ENCODE data around the gene ELMO2. TPM values are rescaled to one million over a fixed set of nuclear protein-coding genes. Genes with fewer than 3 reads are reported as not detected.

The ELMO2 gene
- total RNA-seq, 2 donors from 2014 or later, result 20.0 to 24.7 TPM

DNA sequence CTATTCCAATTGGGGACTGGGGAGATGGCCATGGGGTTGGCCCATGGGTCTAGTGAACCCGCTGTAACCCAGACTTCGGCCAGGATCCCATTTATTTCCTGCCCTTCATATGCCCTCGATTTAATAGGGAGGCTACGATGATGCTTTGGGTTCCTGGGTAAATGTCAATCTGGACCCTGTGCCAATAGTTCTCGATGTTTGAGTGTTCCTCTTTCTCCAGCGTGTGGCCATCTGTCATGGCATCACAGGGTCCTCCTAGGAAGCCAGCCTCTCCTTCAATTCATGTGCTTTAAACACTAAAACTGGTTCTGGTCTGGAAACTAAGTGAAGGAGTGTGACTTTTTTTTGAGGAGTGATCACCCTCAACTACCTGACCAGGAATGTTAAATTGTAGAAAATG is 28.7 kb upstream of the ELMO2 start:
- no peaks in the 10 kb centered on the region for H3K36me3 ChIP-seq
- H3K4me3 ChIP-seq, result no peak overlapping the region
- H3K9ac ChIP-seq (ENCODE audit: low read depth in 2 of 2, low read length in 2 of 2), result no peak overlapping the region
- no peaks in the 10 kb centered on the region for H3K9me3 ChIP-seq
- H3K4me1 ChIP-seq, result no peaks in the 10 kb centered on the region
- DNase-seq, result no peak
- H3K27me3 ChIP-seq, result no peaks in the 10 kb centered on the region
- TF ChIP-seq, protein P1, sequence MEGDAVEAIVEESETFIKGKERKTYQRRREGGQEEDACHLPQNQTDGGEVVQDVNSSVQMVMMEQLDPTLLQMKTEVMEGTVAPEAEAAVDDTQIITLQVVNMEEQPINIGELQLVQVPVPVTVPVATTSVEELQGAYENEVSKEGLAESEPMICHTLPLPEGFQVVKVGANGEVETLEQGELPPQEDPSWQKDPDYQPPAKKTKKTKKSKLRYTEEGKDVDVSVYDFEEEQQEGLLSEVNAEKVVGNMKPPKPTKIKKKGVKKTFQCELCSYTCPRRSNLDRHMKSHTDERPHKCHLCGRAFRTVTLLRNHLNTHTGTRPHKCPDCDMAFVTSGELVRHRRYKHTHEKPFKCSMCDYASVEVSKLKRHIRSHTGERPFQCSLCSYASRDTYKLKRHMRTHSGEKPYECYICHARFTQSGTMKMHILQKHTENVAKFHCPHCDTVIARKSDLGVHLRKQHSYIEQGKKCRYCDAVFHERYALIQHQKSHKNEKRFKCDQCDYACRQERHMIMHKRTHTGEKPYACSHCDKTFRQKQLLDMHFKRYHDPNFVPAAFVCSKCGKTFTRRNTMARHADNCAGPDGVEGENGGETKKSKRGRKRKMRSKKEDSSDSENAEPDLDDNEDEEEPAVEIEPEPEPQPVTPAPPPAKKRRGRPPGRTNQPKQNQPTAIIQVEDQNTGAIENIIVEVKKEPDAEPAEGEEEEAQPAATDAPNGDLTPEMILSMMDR (IDR thresholded peaks at IDR 0.05), result no peak
- H3K27ac ChIP-seq, result no peak overlapping the region
- intact Hi-C loops (cut with DNase I), result no loop called here

DNA sequence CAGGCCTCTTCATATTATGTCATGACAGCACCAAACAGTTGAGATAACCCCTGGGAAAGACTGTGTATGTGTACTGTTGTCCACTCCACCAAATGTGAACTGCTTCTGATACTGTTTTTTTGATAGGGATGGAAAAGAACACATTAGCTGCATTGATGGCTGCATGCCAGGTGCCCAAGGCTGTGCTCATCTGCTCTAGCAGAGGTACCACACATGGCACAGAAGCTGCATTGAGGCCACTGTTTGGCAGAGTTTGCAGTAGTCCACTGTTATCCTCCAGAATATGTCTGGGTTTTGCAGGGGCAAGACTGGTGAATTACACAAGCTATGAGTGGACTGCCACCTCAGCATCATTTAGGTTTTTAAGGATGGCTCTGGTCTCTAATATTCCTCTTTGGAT is 28.2 kb upstream of the ELMO2 start:
- Histone ChIP-seq H3K27me3 (no peaks in the 10 kb centered on the region), H3K9ac (ENCODE audit: low read depth in 2 of 2, low read length in 2 of 2) (no peak overlapping the region), H3K27ac (no peak overlapping the region), H3K4me1 (no peaks in the 10 kb centered on the region), H3K9me3 (no peaks in the 10 kb centered on the region), H3K4me3 (no peak overlapping the region), H3K36me3 (no peaks in the 10 kb centered on the region)
- TF ChIP-seq, protein P1 (IDR thresholded peaks at IDR 0.05), result no peak
- intact Hi-C loops (cut with DNase I), result no loop called here
- DNase-seq, result no peak

DNA sequence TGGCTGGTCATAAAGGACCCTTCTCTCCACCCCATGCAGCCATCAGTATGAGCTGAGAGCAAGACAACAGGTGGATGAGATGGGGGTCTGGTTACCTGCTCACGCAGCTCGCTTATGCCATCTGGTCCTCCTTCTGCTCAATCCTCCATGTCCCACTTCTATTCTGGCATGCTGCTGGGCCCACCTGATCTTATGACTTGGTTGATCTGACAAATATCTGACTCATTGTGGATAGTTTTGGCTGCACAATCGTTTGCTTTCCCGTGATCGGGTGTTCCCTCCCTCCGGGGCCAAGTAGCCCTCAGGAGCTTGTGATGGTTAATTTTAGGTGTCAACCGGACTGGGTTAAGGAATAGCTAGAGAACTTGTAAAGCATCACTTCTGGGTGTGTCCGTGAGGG is 26.6 kb upstream of the ELMO2 start:
- DNase-seq, result no peak
- TF ChIP-seq, protein P1 (IDR thresholded peaks at IDR 0.05), result no peak
- no peaks in the 10 kb centered on the region for H3K9me3 ChIP-seq
- no peak overlapping the region for H3K9ac ChIP-seq (ENCODE audit: low read depth in 2 of 2, low read length in 2 of 2)
- H3K36me3 ChIP-seq, result no peaks in the 10 kb centered on the region
- H3K27me3 ChIP-seq, result no peaks in the 10 kb centered on the region
- no peak overlapping the region for H3K4me3 ChIP-seq
- no peak overlapping the region for H3K27ac ChIP-seq
- H3K4me1 ChIP-seq, result no peaks in the 10 kb centered on the region
- intact Hi-C loops (cut with DNase I), result no loop called here

DNA sequence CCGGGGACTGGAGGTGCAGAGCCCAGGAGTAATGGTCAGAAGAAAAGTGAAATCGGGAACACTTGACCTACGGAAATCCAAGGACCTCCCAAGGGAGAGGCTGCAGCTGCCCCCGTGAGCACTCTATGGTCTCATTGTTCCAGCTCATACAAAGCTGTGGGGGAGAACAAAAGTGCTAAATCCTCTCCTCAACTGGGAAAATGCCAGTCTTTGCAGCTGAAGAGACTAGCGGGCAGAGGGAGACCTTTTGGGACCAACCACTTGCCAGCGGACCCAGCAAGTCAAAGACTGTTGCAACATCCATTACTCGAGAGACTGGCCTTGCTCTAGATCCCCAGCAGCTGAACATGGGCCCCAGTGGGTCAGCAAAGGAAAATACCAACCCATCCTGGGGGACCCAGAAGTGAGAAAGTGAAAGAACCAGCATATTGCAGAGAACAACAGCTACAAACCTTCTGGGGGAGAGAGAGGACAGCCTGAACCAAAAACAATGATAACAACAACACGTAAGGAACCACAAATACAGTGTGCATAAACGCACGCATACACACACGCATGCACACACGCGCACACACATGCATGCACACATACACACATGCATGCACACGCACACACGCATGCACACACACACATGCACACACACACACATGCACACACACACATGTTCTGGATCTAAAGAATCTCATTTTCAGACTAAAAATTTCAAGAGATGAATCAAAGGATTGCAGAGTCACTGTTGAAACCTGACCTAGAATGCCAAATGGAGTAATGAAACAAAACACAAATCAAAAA is 24.7 kb upstream of the ELMO2 start:
- intact Hi-C loops (cut with DNase I), result no loop called here
- no peaks in the 10 kb centered on the region for H3K4me1 ChIP-seq
- no peak overlapping the region for H3K9ac ChIP-seq (ENCODE audit: low read depth in 2 of 2, low read length in 2 of 2)
- no peaks in the 10 kb centered on the region for H3K9me3 ChIP-seq
- TF ChIP-seq, protein P1 (IDR thresholded peaks at IDR 0.05), result no peak
- H3K27me3 ChIP-seq, result no peaks in the 10 kb centered on the region
- no peak overlapping the region for H3K27ac ChIP-seq
- no peak overlapping the region for H3K4me3 ChIP-seq
- H3K36me3 ChIP-seq, result no peaks in the 10 kb centered on the region
- no peak for DNase-seq

DNA sequence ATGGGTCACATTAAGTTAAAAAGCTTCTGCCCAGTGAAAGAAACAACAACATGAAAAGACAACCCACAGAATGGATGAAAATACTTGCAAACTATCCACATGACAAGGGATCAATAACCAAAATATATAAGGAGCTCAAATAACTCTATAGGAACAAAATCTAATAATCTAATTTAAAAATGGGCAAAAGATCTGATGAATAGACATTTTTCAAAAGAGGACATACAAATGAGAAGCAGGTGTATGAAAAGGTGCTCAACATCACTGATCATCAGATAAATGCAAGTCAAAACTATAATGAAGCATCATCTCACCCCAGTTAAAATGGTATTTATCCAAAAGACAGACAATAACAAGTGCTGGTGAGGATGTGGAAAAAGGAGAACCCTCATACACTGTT is 21.0 kb upstream of the ELMO2 start:
- no peaks in the 10 kb centered on the region for H3K27me3 ChIP-seq
- TF ChIP-seq, protein P1 (IDR thresholded peaks at IDR 0.05), result no peak
- H3K36me3 ChIP-seq, result no peaks in the 10 kb centered on the region
- no peak for DNase-seq
- intact Hi-C loops (cut with DNase I), result no loop called here
- H3K9me3 ChIP-seq, result no peaks in the 10 kb centered on the region
- no peaks in the 10 kb centered on the region for H3K4me1 ChIP-seq
- no peak overlapping the region for H3K27ac ChIP-seq
- no peak overlapping the region for H3K4me3 ChIP-seq
- no peak overlapping the region for H3K9ac ChIP-seq (ENCODE audit: low read depth in 2 of 2, low read length in 2 of 2)
